K562 (cell line): ENCODE data around the gene DPAGT1. TPM values are rescaled to one million over a fixed set of nuclear protein-coding genes. Genes with fewer than 3 reads are reported as not detected.
A peak's percentile ranks its signal among the peaks of the same experiment; 100 is the strongest.

Source experiments
- CBFA2T2 ChIP-seq: fragments of 450-650 bp; conservative IDR thresholded peaks from 2 replicates; pipeline ENCODE4 v1.6.1; 2017; ENCODE audit warnings: mild to moderate bottlenecking
- ELF1 ChIP-seq: fragments of 200-800 bp; sonication (Bioruptor generic); IDR thresholded peaks from 2 replicates; pipeline ENCODE4 v1.6.1; 2016; ENCODE audit warnings: missing genetic modification characterization, missing compliant biosample characterization
- MTA3 ChIP-seq: fragments of 450-650 bp; formaldehyde crosslinking; IDR thresholded peaks from 2 replicates; pipeline ENCODE4 v1.6.1; 2017; ENCODE audit warnings: mild to moderate bottlenecking, borderline replicate concordance
- MYBL2 ChIP-seq, 2 experiments: fragments of 450-650 bp in 1 of 2; sonication (generic) in 1 of 2; formaldehyde crosslinking in 1 of 2; IDR thresholded peaks; 2 replicates each; pipeline versions ENCODE4 v1.6.1 to v1.8.1; 2017 to 2022; ENCODE audit warnings: borderline replicate concordance in 1 of 2, inconsistent platforms in 1 of 2, low read depth in 1 of 2, mild to moderate bottlenecking in 1 of 2, missing genetic modification reagents in 1 of 2, moderate library complexity in 1 of 2
- NFXL1 ChIP-seq: fragments of 450-650 bp; formaldehyde crosslinking; IDR thresholded peaks from 2 replicates; pipeline ENCODE4 v1.4.0; 2021; ENCODE audit warnings: mild to moderate bottlenecking
- NR4A1 ChIP-seq, 2 experiments: fragments of 250-450 bp in 1 of 2; fragments of 450-650 bp in 1 of 2; sonication (Bioruptor Pico) in 1 of 2; IDR thresholded peaks; 2 replicates each; pipeline versions ENCODE4 v1.4.0 to v1.6.1; 2016 to 2020; ENCODE audit warnings: mild to moderate bottlenecking in 2 of 2, missing compliant biosample characterization in 1 of 2, missing genetic modification characterization in 1 of 2, moderate library complexity in 1 of 2
- RBM15 ChIP-seq: fragments of 200-400 bp; formaldehyde crosslinking; IDR thresholded peaks from 2 replicates; pipeline ENCODE4 v1.6.1; 2018; ENCODE audit warnings: mild to moderate bottlenecking, low read length, moderate library complexity; ENCODE audit not compliant: insufficient read depth
- RBM39 ChIP-seq: fragments of 200-400 bp; formaldehyde crosslinking; optimal IDR thresholded peaks from 2 replicates; pipeline ENCODE3; 2018; ENCODE audit warnings: low read depth, low read length
- RFX1 ChIP-seq: fragments of 450-650 bp; IDR thresholded peaks from 2 replicates; pipeline ENCODE4 v1.6.1; 2016; ENCODE audit warnings: mild to moderate bottlenecking, moderate library complexity
- SAFB ChIP-seq: fragments of 200-400 bp; formaldehyde crosslinking; IDR thresholded peaks from 2 replicates; pipeline ENCODE4 v1.6.1; 2017; ENCODE audit warnings: low read depth, low read length, borderline replicate concordance
- SETDB1 ChIP-seq: IDR thresholded peaks from one replicate; pipeline ENCODE4 v1.6.1; 2012; ENCODE audit warnings: low read length, control low read depth, inconsistent platforms
- SLC30A9 ChIP-seq: fragments of 250-450 bp; sonication (Bioruptor Pico); IDR thresholded peaks from 2 replicates; pipeline ENCODE4 v1.8.0; 2022; ENCODE audit warnings: mild to moderate bottlenecking, moderate library complexity
- SP2 ChIP-seq: IDR thresholded peaks from 2 replicates; pipeline ENCODE4 v1.6.1; 2011; ENCODE audit warnings: mild to moderate bottlenecking, low read depth, low read length, moderate library complexity; ENCODE audit not compliant: poor library complexity, severe bottlenecking; ENCODE audit errors: extremely low read depth
- ZNF518B ChIP-seq: fragments of 250-450 bp; sonication (Bioruptor Pico); IDR thresholded peaks from 2 replicates; pipeline ENCODE4 v1.5.0; 2021; ENCODE audit warnings: mild to moderate bottlenecking, moderate library complexity
- ZNF76 ChIP-seq: fragments of 250-450 bp; sonication (Bioruptor Pico); IDR thresholded peaks from 2 replicates; pipeline ENCODE4 v1.4.0; 2020; ENCODE audit warnings: mild to moderate bottlenecking, moderate library complexity, borderline replicate concordance
- ZNF785 ChIP-seq: fragments of 250-450 bp; sonication (Bioruptor Pico); IDR thresholded peaks from 2 replicates; pipeline ENCODE4 v1.4.0; 2020; ENCODE audit warnings: mild to moderate bottlenecking
- polyA plus RNA-seq, 8 experiments: library from polyadenylated mRNA; depleted of rRNA in 4 of 8; stranded (reverse) in 5 of 8; unstranded in 3 of 8; fragments of >200 nt; fragmentation: Nextera tagmentation in 2 of 8; fragmentation: Illumina TruSeq in 1 of 8; extraction: Ambion mirVana in 2 of 8; extraction: Trizol in 1 of 8; gene quantifications; 2 replicates each; pipeline versions ENCODE4 v1.2.1 to v1.2.3, GENCODE V29; 2011 to 2014; ENCODE audit warnings: inconsistent platforms in 1 of 8, missing spikeins in 1 of 8
- total RNA-seq, 7 experiments: library from RNA; depleted of rRNA in 6 of 7; stranded (reverse); fragments of >200 nt in 6 of 7; fragmentation: Illumina TruSeq in 2 of 7; extraction: Trizol in 2 of 7; gene quantifications; 2 replicates each; pipeline versions ENCODE4 v1.2.1 to v1.2.3, GENCODE V29; 2011 to 2021; ENCODE audit warnings: low replicate concordance in 1 of 7
- TF ChIP-seq, protein P1 (sequence below): sonication (generic); formaldehyde crosslinking; IDR thresholded peaks from 2 replicates; pipeline ENCODE4 v1.8.1; 2023; ENCODE audit warnings: mild to moderate bottlenecking, missing genetic modification reagents
- TF ChIP-seq, protein P2 (sequence below): fragments of 450-650 bp; formaldehyde crosslinking; IDR thresholded peaks from 2 replicates; pipeline ENCODE4 v1.4.0; 2020; ENCODE audit warnings: mild to moderate bottlenecking

Gene DPAGT1
- total and polyA plus RNA-seq, 9 of the 15 experiments (the other 6 are each of a cell fraction or from before 2014, with no cell fraction given) = 29.9 to 135 (median 85.0) TPM

DNA sequence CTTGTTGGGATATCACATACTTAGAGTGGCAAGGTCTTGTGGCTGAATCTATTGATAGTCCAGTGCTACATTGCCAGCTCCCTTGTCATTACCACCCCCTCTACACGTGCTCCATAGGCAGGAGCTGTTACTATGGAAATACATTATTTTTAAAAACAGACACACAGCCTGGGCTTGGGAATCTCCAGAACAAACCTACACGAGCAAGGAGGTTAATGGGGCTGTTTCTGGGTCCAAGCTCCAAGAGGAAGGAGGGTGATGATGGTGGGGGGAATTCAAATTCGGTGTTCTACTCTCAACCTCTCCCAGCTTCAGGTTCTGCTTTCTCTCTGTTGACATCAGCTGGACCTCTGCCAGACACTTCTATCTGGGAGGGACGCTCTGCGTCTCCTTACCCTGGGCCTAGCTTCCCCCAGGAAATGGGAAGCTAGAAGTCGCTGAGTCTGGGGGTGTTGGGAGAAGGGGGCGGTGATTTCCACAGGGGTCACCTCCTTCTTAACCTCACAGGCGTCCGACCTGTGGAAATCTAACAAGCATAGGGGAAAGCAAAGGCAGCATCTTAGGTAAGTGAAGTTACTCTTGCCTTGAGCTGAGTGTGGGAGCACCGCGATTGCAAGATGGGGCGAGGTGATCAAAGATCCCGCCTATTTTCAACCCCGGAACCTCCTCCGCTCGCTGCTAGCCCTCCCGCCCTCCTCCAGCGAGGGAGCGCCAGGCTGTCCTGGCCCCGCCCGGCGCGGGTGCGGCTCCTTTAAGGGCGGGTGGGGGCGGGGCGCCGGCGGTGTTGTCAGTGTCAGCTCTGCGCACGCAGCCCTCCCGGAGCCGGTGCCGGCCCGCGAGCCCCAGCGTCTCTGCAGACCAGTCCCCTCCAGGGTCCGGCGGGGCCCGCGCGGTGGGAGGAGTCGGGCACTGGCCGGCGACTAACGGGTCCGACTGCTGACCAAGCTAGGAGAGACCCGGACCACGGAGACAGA is 5.2 kb upstream of the DPAGT1 start, which contains the start of gene C2CD2L (continued):
- TF ChIP-seq CBFA2T2 = no peak
- TF ChIP-seq, protein P1, sequence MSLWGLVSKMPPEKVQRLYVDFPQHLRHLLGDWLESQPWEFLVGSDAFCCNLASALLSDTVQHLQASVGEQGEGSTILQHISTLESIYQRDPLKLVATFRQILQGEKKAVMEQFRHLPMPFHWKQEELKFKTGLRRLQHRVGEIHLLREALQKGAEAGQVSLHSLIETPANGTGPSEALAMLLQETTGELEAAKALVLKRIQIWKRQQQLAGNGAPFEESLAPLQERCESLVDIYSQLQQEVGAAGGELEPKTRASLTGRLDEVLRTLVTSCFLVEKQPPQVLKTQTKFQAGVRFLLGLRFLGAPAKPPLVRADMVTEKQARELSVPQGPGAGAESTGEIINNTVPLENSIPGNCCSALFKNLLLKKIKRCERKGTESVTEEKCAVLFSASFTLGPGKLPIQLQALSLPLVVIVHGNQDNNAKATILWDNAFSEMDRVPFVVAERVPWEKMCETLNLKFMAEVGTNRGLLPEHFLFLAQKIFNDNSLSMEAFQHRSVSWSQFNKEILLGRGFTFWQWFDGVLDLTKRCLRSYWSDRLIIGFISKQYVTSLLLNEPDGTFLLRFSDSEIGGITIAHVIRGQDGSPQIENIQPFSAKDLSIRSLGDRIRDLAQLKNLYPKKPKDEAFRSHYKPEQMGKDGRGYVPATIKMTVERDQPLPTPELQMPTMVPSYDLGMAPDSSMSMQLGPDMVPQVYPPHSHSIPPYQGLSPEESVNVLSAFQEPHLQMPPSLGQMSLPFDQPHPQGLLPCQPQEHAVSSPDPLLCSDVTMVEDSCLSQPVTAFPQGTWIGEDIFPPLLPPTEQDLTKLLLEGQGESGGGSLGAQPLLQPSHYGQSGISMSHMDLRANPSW (CRISPR knock-in tag) = no peak
- TF ChIP-seq RFX1 = peak; percentile 57
- TF ChIP-seq ZNF518B (CRISPR knock-in tag) = no peak
- peak; percentile 12 for TF ChIP-seq ELF1 (tag)
- TF ChIP-seq NR4A1 (CRISPR knock-in tag; IDR thresholded peaks at IDR 0.05) = peak; percentile 72; the same call in 1 of the 2 replicates
- TF ChIP-seq NR4A1 (tag; IDR thresholded peaks at IDR 0.05) = peak; percentile 51; the same call in 1 of the 2 replicates
- TF ChIP-seq, protein P2, sequence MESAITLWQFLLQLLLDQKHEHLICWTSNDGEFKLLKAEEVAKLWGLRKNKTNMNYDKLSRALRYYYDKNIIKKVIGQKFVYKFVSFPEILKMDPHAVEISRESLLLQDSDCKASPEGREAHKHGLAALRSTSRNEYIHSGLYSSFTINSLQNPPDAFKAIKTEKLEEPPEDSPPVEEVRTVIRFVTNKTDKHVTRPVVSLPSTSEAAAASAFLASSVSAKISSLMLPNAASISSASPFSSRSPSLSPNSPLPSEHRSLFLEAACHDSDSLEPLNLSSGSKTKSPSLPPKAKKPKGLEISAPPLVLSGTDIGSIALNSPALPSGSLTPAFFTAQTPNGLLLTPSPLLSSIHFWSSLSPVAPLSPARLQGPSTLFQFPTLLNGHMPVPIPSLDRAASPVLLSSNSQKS = no peak
- TF ChIP-seq SAFB = no peak
- TF ChIP-seq SETDB1 = no peak
- TF ChIP-seq RBM39 = peak; percentile 91
- TF ChIP-seq MYBL2 (IDR thresholded peaks at IDR 0.05; ENCODE audit: low read depth) = no peak
- TF ChIP-seq MYBL2 (CRISPR knock-in tag; IDR thresholded peaks at IDR 0.05; ENCODE audit: borderline replicate concordance) = no peak
- no peak for TF ChIP-seq SP2
- TF ChIP-seq SLC30A9 = no peak
- TF ChIP-seq NFXL1 (CRISPR knock-in tag) = no peak
- no peak for TF ChIP-seq ZNF785 (CRISPR knock-in tag)
- 0 out of 2 replicates have a peak, but pooled peaks have one; percentile 32 for TF ChIP-seq ZNF76 (CRISPR knock-in tag)
- TF ChIP-seq RBM15 = no peak
- peak; percentile 47; the same call in 1 of the 2 replicates for TF ChIP-seq MTA3
